GM18519 (cell line): ENCODE results near the gene TMEM144.

ENCODE experiments used
- ATAC-seq: cut with Tn5 transposase; IDR thresholded peaks from one replicate; pipeline ENCODE4 v1.9.1; 2021; ENCODE audit warnings: mild to moderate bottlenecking, moderate library complexity; ENCODE audit not compliant: unreplicated experiment, low FRiP score

The TMEM144 gene

GRCh38 chr4:158209825-158210807 lies at the start of gene TMEM144:
Gene TMEM144, plus strand, starts transcription at chr4:158210486. Its CDS starts 2,182 bp downstream, at chr4:158212668.
- no peak for ATAC-seq

- ATAC-seq, result no peak
Observed at GRCh38 chr4:158161551-158162354, 48.5 kb upstream of the TMEM144 start.

GRCh38 chr4:158162631-158163030 lies 47.7 kb upstream of the TMEM144 start:
- ATAC-seq, result no peak

- ATAC-seq, result no peak
Observed at GRCh38 chr4:158163941-158164767, 46.1 kb upstream of the TMEM144 start.

GRCh38 chr4:158164768-158165213 lies 45.5 kb upstream of the TMEM144 start:
- no peak for ATAC-seq

- ATAC-seq, result no peak
Observed at GRCh38 chr4:158166701-158167100, 43.6 kb upstream of the TMEM144 start.

GRCh38 chr4:158168606-158169005 lies 41.7 kb upstream of the TMEM144 start:
- ATAC-seq, result no peak

GRCh38 chr4:158169506-158169905 lies 40.8 kb upstream of the TMEM144 start:
- no peak for ATAC-seq

- ATAC-seq, result no peak
Observed at GRCh38 chr4:158169931-158170690, 40.2 kb upstream of the TMEM144 start.

- ATAC-seq, result no peak
Observed at GRCh38 chr4:158170691-158171561, 39.4 kb upstream of the TMEM144 start.

- no peak for ATAC-seq
Observed at GRCh38 chr4:158172261-158173258, 37.7 kb upstream of the TMEM144 start, which contains the start of gene GASK1B. Gene GASK1B, minus strand, starts transcription at chr4:158173025. Its CDS starts 1,650 bp downstream, at chr4:158171375.

GRCh38 chr4:158176108-158176507 lies 34.2 kb upstream of the TMEM144 start:
- no peak for ATAC-seq

- ATAC-seq, result no peak
Observed at GRCh38 chr4:158176776-158177175, 33.5 kb upstream of the TMEM144 start.

GRCh38 chr4:158179465-158179864 lies 30.8 kb upstream of the TMEM144 start:
- ATAC-seq, result no peak

GRCh38 chr4:158181906-158182305 lies 28.4 kb upstream of the TMEM144 start:
- no peak for ATAC-seq

- no peak for ATAC-seq
Observed at GRCh38 chr4:158182736-158183135, 27.6 kb upstream of the TMEM144 start.

- ATAC-seq, result no peak
Observed at GRCh38 chr4:158186815-158187214, 23.5 kb upstream of the TMEM144 start.
